Activated CD4-positive, alpha-beta T cell treated with anti-CD3 and anti-CD28 coated beads, Interleukin-2, amount 50 U/mL, for 24 hours (primary cell): Measurements from ENCODE around the gene FAM124A.

Experiments
- DNase-seq, 2 donors: peaks; one replicate each; pipeline ENCODE4 v3.0.0-alpha.2; 2020; ENCODE audit warnings: low read depth in 1 of 2, low spot score in 1 of 2

The FAM124A gene

DNA sequence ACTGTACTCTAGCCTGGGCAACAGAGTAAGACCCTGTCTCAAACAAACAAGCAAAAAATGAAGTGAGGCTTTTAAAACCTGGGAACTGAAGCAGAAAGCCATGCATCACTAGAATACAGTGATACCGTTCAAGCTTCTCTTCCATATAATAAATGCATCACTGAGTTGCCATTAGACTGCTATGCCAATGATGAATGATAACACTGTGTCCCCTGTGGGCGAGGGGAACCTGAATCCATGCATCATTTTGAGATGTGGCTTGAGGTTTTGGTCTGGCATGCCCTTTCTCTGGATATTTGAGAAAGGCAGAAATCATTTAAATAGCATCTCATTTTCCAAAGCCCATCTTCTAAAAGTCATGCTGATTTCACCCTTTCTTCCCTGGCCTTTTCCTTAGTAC, 1.5 kb upstream of the FAM124A start:
- DNase-seq: no peak

DNA sequence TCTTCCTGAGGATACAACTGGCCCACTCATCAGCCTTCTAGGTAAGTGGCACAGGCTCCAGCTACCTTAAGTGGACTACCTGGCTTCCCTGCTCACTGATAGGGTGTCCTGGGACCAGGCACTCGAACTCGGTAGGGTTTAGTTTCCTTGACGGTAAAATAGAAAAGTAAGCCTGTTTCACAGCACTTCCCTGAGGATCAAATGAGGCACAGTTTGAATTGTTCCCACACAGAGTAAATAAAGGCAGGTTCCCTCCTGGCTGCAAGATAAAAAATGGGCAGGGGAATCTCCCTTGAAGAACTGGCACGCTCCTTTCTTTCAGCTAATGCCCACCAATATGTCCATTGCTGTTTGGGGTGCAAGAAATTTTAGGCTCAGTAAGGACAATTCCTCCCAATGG, 1.1 kb upstream of the FAM124A start:
- no peak for DNase-seq

DNA sequence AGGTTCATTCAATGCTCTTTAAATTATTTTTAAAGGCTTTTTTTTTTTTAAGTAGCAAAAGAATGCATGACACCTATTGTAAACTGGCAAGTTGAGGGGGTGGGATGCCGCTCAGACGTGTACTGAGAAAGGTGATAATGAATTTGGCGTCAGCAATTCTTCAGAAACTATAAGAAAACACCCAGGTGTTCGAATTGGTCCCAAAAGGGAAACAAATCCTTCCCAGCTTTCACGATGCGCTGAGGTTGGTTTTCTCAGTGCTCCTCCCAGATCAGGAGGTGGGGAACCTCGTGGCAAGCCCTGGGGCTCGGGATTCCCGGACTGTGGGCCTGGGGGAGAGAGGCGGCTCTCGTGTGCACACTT, 543 bp upstream of the FAM124A start:
- DNase-seq: no peak

DNA sequence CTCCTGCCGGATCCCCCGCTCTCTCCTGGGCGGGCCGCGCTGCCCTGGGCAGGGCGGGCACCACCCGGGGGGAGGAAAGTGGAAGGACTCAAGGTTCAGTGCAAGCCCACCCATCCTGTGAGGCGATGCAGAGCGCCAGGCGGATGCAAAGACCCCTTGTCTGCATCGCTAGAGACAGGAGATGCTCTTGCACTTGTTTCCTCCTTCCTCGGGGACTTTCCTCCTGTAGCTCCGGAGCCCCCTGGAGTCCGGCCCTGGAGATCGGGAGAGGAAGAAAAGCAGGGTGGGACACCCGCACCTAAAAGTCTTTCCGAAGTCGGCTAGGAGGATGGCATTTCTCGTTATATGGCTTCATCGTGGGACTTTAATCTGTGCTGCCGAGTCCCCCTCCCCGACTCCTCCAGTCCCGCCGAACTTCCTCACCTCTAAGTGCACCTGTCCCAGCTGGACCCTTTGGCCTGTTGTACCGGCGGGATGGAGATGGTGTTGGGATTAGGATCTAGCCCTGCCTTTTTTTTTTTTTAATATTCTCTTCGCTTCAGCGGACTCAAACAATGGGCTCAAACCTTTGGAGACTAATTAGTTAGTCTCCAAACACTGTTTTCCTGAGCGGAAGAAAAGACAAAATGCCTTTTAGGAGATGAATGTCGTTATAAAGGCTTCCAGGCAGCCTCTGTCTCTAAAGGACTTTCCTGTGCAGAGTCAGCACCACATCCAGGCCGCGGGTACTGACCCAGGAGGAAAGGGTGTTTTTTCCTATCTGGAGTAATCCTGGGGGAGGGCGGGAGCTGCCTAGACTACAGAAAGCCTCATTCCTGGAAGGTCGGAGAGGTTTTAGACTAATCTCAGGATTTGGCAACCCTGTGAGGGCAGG, 725 bp downstream of the FAM124A start:
- no peak for DNase-seq

DNA sequence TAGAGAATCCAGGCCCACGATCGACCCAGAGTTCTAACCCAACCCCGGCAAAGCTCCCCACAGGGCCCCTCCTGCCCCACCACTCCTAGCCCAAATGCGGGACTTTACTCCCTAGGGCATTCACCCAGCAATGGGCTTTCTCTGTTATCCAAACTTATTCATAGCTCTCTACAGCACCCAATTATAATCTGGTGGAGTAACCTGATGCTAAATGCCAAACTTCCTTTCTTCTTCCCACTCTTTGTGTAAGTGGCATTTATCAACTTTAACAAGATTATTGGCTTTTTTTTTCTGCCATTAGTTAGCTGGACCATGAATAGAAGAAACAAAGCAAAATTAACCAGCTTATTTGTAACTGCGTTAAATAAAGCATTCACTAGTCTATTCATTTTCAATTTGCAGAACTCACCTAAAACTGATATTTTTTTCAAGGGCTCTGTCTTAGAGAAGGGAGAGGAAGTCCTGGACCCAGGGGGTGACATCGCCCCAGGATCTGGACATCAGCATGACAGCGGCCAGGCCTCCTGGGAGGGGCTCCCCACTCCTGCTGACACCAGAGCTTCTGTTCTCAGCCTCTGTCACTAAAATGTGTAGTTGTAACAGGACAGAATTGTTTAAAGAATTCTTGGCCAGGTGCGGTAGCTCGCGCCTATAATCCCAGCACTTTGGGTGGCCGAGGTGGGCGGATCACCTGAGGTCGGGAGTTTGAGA, 1.5 kb downstream of the FAM124A start:
- DNase-seq: no peak

DNA sequence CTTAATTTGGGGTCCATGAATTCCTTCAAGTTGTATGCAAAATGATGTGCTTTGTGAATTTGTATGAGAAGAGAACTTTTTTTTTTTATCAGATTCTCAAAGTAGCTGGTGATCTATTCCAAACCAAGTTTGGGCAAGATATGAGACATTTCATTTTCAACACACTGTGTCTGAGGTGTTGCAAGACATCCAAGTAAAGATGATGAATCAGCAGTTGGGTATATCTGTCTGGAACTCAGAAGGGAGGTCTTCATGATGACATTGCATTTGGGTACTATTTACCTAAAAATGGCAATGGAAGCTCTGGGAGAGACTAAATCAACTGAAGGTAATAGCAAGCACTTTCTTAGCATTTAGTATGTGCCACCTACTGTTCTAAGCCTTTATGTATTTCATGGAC, 2.8 kb downstream of the FAM124A start:
- no peak for DNase-seq

DNA sequence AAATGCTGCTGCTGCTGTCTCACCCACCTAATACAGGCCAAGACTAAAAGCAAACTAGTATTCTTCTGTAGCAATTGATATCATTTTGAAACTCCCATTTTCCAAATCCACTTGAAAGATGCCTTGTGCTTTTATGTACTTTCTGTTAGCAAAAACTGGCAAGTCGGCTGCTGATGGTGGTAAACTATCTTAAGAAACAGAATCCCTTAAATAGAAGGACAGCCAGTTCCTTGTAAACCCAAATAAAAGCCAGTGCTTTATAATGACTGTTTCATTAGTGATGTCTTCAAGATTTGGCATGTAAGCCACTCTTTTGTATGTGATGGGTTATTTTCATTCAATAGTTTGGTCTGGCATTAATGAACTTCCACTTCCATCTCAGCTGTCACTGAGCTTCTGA, 5.2 kb downstream of the FAM124A start:
- DNase-seq: no peak

DNA sequence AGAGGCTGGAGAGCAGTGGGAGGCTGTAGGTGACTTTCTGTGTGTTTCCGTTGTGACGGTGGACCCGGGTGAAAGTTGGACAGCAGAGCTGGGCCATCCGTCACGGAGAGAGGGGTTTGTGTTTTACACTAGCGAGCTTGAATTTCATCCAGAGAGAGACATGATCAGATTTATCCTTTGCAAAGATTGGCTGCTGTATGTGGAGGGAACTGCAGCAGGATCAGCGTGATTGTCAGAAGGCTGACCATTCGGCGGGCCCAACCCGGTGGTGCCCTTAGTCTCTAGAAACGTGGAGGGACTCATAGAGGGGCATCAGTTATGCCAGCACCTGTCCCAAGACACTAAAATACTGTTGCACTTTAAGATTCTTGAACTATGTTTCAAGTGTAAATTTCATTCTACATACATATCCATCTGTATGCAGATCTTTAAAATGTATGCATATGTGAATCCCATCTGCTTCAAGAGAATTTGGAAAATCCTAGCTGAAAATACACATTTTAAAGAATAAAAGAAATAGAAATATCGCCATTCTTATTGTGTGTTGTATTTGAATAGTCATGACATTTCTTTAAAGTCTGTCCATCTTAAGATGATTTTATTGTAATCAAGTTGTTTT, 7.0 kb downstream of the FAM124A start:
- no peak for DNase-seq

DNA sequence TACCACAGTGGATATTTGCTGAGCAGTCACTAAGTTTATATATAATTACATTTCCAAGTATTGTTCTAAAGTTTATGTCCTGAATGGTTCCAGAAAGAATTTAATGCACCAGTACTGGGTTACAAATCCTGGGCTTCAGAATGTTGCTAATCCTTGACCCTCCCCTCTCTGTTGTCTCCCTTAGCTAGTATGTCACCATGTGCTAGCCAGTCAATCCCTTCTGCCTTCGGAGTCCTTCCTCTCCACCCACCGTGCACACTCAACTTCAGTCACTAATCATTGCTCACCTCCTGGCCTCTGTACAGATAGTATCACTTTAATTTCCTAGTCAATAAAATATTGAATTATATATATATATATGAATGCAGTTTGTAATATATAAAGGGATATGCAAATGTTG, 7.5 kb downstream of the FAM124A start:
- no peak for DNase-seq

DNA sequence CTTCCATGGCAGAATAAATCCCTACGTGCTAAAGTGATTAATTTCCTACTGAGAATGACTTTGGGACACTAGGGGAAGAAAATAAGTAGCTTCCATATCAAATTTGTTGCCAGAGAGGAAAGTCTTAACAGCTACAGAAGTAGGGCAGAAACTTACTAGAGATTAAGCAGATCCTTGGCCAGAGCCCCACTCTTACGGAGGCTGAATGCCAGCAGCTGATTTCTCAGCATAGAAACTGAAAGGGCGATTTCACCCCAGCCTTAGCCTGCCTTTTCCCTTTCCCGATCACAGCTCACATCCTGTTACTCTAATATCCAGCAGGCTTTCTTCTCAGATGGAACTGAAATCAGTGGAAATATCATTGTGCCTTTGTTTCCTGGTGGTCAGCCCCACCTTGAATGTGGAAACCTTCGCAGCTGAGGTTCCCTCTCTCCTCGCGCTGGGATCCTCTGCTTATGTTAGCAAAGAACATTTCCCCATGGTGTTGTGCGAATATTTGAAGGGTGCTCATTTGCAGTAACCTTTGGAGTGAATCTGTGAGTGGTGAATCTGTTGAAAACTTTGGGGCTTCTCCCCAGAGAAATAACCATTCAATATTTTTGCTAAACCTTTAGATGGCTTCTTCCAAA, 8.4 kb downstream of the FAM124A start:
- DNase-seq: no peak

DNA sequence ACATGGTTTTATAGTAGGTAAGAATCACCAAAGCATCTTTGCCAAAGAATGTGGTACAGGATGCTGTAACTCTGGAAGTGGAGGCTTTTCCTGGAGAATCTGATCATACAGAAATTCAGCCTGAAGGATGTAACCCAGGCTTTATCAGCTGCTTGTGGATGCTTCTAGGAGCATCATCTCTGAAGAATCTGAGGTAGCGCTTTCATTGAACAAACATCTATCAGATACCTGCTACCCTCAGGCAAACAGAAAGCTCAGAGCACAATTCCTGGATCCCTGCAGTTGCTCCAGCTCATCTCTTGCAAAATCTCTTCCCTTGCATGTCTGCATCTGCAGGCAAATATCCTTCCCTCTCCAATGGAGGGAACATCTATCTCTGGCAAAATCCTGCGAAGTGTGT, 9.3 kb downstream of the FAM124A start:
- no peak for DNase-seq

DNA sequence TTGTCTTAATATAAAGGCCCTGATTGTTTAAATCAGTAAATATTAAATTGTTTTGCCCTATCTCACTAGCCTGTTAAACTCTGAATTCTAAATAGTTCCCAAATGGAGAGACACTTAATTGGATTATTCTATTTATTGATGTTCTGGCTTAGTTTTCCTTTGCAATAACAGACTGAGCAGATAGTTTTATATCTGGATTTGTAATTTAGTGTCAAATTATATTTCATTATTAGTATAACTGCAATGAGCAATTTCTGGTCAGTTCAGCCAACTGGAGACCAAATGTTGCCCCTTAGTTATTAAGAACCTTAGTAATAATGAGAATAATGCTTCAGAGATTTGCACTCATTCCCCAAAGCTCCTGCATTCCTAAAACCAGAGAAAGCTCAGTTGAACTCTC, 10.1 kb downstream of the FAM124A start:
- no peak for DNase-seq

DNA sequence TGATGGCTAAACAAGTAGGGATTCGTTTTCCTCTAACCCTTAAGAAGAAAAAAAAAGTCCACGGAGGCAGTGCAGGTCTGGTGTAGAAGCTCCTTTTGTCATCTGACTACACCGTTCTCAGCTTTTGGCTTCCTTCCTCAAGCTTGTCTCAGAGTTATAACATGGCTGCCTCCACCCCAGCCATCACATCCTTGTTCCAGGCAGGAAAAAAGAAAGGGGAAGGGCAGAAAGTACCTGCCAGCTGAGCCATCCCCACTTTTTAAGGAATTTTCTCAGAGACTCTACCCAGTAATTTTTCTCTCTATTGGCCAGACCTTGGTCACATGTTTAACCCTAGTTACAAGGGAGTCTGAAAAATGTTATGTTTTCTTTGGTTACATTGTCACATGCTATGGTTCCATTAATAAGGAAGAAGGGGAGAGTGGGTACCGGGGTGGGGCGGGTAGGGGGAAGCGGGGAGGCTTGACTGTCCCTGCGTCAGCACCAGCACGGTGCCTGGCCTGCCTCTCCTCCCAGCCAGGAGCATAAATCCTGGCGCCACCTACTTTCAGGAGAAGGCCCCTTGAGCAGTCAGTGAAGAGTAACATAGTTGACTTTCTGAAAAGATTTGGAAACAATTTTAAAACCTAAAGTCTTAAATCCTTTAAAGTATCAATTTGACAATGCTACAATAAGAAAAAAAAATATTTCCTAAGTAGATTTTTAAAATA, 11.1 kb downstream of the FAM124A start:
- DNase-seq: no peak

DNA sequence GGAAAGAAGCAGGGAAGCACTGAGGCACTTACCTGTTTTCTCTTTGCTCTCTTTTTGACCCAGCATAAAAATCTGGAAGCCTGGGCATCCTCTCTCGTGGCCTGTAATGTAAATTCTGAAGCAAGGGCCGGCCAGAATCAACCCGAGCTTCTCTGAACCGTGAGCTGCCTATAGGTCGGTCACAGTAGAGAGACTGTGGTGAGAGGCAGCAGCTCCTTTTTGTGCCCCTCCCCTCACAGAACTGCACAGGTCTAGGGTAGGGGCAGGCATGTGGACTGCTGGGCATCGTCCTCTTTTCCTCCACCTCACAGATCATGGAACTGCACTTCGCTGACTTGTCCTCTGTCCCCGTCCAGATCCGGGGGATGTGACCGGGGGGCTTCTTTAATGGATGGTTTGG, 12.5 kb downstream of the FAM124A start:
- no peak for DNase-seq

DNA sequence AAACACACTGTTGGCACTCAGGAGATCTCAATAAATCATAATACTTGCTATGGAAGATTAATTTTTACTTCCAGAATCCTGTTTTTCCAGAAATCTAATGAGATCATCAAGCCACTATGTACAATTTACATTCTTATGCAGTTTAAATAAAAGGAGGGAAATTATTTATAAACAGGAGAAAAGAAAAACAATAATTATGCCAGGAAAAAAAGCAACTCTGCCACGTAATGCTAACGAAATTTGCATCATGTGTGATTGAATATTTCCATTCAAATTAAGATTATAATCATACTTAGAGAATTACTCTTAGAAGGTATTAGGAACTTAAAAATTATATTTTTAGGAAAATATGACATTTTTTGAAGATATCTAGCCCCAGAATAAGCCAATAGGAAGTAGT, 13.0 kb downstream of the FAM124A start:
- no peak for DNase-seq

DNA sequence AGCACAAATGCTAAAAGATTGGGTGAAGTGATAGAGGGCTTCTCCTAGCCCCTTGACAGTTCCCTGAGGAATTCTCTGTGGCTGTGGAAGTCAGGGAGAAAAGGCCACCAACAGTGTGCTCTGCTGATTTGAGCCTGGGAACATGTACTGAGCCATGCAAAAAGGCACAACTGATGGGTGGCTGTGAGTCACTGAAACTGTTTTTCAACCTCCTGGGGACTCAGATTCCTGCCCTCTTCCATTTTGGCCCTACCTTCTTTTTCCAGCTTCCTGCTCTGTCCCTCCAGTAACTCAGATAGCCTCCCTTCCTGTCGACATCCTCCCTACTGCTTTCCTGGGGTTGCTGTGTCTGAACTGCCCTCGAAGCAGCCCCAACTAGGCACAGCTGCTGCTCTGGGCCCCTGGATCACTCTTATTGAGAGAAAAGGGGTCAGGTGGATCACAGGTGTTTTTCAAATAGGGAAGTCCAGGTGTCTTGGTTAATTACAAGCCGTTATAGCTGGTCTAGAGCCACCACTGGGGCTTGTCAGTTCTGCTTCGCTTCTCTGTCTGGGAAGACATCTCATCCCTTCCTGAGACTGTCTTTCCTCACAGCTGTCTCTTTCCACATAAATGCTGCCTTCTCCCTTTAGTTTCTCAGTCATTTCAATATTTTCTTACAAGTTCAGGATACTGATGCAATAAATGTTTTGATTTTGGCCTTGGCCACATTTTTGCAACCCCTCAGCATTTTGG, 13.7 kb downstream of the FAM124A start:
- no peak for DNase-seq

DNA sequence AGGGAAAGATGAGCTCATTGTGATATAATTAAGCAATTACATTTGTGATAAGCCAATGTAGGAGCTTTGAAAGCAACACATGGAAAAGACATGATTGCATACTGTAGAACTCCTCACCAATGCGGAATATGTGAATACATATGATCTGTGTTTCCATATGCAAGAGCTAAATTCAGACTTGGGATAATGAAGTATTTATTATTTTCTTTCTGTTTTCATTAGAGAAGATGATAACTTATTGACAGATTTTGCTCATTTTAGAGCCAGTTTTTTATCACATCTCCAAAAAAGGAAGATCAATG, 14.2 kb downstream of the FAM124A start:
- DNase-seq: no peak

DNA sequence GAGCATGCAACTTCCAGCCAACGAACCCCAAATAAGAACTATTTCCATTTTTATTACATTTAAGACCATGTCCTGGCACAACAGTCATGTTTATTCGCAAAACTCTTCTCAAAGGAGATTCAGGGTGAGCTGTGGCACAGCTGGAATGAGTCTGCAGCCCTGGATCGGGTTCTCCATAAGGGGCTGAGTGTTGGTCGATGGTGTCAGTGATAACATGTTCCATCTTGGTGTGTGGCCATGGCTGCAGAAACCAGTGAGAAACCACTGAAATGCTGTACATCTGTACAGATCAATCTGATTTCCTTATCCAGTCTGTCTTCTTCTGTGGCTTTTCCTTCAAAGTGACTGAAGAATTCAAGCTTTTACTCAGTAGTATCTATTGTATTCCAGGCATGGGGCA, 15.2 kb downstream of the FAM124A start:
- DNase-seq: no peak

DNA sequence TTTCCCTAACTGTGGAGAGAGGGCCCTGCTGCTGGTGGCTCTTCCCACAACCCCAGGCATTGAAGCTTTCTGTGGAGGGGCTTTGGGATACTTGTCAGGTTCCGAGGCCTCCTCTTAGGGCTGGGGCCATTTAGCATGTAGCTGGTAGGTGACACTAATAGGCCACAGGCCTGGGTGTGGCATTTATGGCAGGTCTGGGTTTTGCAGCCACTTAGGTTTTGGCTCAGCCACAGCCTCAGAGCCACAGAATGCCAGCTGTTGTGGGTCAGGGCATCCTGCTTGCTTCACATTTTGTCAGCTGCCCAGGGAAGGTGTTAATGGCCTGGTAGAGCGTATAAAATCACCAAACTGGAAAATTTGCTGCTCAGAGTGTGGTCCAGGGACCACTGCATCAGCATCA, 15.7 kb downstream of the FAM124A start:
- DNase-seq: no peak

DNA sequence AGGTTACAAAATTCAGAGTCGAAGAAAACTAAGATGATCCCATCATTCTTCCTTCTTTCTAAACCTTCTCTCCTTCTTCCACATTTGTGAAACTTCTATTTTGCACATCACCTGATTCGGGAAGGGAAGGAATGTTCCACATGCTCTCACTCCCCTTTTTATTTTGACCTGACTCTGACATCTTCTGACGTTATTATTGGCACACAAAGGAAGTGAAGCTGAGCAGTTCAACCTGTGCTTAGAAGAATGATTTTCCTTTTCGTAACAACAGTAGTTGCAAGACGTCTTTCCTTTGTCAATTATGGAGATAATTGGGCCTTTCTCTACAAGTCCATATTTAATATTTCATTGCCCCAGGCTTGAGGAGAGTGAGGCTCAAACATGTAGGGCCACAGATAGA, 18.0 kb downstream of the FAM124A start:
- DNase-seq: no peak

DNA sequence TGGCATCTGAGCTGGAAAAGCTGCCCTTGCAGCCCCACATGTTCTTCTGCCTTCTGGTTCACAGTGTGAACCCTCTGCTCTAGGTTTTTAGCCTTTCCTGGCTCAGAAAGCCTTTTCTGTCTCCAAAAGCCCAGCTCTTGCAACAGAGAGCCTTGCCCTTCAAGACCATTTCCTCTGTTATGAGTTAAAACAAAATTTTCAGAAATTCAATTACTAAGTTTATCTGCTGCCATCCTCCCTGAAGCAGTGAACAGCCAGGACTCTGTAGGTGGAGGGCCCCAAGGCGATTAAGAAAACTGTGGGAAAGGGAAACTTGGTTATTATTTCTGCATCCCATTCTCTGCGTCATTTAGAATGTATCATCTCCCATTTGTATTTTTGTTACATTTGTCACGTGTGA, 18.8 kb downstream of the FAM124A start:
- DNase-seq: no peak
